ENCODE data around the gene ABCF2.

GRCh38 chr7:151269511-151269910, 42.5 kb upstream of the ABCF2 start:
- no peak for TF ChIP-seq CTCF (conservative IDR thresholded peaks at IDR 0.05; ENCODE audit: low read length)
- TF ChIP-seq EZH2phosphoT487 (IDR thresholded peaks at IDR 0.05; ENCODE audit: borderline replicate concordance, low read depth, low read length), result no peak

Measured in OCI-LY7 (cell line).